NCI-H187 (cell line): ENCODE data around the gene ZYX.
"Not testable (repeated sequence)": the region's sequence is repeated elsewhere in the genome, so short reads cannot be mapped to it uniquely, and the experiment has no call there.

Source experiments
- DNase-seq, 2 experiments: peaks; one replicate each; lab custom pipeline; 2025; lab: John Stamatoyannopoulos, UW

The ZYX gene

DNA sequence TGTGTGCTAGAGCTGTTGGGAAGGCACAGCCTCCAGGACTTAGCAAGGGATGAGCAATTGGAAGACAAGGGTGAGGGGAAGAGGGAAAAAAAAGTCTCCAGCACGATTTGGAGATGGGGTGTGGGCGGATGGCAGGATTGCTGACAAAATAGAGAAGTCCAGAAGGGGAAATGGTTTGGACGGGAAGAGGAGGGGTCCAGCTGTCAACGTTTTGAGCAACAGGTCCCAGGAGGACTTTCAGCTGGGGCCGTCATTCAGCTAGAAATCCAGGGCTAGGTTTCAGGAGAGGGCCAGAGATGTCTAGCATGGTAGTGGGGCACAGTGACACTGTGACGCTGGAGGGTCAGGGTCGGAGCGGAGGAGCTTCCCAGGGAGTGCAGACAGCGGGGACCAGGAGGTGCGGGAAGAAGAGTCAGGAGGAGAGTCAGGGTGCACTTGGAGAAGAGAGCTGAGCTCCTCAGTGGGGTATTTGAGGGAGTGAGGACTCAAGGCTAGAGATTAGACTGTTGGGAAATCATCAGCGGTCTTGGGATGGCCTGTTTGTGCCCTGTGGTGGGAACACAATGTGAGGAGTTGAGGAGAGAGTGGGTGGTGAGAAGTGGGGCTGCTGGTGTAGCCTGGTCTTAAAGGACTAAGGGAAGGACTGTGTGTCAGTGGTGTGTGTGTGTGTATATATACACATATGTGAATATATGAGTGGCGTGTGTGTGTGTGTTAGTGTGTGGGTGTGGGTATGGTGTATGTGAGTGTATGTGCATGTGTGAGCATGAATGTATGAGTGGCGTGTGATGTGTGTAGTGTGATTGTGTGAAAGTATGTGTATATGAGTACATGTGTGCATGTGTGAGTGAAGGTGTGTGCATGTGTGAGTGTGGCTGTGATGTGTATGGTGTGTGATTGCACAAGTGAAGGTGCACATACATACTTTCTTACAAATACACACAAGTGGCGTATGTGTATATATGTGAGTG lies 3.8 kb downstream of the ZYX start:
- no peak for DNase-seq

DNA sequence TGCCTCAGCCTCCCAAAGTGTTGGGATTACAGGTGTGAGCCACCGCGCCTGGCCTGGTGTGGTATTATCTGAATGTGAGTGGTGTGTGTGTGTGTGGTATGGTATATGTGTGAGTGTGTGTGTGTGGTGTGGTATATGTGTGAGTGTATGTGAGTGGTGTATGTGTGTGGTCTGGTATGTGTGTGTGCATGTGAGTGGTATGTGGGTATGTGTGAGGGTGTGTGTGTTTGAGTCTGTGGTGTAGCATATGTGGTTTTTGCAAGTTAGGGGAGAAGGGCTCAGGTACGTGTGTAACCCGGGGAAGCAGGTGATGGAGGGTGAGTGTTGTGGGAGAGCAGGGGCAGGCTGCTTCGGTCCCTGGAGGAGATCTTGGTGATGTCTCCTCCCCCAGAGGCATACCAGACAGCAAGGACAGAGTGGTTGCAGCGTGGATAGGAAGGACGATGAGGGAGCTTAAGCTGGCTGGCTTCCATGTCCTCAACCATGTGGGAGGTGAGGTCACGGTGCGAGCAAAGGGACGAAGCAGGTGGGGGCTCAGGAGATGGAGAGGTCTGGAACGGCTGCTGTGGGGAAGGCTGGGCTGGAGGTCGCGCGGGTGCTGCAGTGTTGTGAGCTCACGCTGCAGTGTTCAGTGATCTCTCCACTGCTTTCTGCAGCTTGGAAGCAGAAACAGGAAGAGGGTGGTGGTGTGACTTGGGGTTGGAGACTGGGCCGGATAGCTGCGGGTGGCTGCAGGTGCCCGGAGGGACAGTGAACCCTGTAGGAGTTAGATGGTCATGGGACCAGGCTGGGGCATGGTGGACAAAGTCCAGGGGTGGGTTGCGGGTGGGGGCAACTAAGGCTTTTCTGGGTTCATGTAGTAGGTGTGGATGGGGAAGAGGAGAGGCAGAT lies 5.0 kb downstream of the ZYX start:
- DNase-seq, result no peak

DNA sequence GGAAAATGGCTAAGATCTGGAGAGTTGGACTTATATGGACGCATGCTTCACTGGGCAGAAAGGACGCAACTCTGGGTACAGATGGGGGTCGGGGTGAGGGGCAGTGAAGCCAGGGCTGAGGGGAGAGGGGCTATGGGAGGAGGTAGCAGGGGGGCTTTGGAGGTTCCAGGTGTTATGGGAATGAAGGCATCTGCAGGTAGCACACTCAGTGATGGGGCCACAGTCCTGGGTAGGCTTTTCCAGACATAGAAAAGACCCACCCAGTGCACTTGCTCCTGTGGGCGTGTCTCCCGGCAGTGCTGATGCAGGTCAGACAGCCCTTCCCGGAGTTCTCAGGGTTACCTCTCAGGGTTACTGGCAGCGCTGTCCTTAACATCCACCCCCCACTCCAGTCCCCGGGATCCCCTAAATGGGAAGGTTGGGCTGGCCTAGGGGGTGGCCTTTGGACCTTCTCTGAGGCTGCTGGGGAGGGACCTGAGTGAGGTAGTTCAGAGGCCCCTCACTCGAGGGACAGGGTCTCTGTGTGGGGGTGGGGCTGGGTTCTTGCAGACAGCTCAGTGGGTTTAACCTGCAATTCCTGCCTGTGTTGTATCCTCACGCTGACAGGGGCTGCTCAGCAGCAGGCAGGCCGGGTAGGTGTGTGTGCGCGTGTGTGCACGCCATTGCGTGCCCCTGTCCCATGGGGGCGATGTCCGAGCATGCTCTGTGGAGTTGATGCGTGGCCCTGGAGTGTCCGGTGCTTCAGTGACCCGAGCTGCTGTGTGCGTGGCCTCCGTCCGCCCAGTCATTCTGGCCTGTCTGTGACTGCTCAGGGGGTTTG lies 6.2 kb downstream of the ZYX start:
- no peak for DNase-seq

DNA sequence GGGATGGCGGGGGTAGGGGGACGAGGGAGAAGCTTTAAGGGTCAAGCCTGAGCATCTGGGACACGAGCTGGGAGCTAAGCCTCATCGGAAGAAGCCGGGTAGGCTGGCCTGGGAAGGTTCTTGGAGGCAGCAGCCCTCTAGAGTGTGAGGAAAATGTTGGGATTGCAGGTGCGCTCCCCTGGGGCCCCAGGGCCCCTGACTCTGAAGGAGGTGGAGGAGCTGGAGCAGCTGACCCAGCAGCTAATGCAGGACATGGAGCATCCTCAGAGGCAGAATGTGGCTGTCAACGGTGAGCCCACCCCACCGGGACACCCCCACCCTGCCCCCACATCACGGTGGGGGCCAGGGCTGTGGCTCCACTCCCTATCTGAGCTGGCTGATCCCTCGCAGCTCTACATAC lies 6.9 kb downstream of the ZYX start:
- DNase-seq, result no peak

DNA sequence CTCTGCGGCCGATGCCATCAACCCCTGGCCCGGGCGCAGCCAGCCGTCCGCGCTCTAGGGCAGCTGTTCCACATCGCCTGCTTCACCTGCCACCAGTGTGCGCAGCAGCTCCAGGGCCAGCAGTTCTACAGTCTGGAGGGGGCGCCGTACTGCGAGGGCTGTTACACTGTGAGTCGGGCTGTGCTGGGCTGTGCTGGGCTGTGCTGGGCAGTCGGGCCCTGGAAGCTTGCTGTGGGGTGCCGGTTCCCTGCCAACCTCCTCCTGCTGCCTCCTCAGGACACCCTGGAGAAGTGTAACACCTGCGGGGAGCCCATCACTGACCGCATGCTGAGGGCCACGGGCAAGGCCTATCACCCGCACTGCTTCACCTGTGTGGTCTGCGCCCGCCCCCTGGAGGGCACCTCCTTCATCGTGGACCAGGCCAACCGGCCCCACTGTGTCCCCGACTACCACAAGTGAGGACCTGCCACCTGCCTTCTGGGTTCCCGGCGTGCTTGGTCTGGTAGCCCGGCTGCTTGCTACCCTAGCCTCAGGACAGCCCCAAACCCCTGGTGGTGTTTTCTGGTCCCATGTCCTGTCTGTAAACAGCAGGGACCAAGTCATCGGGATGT lies 7.5 kb downstream of the ZYX start:
- DNase-seq, result no peak

DNA sequence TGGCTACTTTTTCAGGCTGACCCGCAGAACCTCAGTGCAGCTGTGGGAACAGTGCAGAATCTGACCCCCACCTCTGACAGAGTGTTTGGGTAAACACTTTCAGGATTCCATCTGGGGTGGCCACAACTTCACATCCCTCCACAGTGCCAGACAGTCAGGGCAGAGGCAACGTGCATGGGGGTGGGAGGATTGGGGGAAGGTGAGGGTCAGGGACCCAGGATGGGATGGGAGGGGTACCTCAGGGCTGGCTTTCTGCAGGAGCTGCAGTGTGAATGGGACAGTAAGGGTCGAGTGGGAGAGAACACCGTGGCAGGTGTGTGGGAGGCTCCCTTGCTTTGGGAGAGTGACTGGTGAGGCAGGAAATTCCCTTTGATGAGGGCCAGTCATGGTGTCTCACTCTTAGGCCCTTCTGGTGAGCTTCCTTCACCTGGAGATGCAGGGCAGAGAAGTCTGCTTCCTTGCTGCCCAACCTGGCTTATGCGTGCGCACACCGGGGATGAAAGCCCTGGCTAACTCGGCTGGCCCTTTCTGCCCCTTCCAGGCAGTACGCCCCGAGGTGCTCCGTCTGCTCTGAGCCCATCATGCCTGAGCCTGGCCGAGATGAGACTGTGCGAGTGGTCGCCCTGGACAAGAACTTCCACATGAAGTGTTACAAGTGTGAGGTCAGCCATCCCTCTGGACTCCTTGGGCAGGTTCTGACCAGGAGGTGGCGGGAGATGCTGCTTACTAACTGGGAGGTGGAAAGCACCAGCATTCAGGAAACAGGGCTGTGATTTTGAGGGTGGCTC lies 8.4 kb downstream of the ZYX start:
- DNase-seq, result no peak

DNA sequence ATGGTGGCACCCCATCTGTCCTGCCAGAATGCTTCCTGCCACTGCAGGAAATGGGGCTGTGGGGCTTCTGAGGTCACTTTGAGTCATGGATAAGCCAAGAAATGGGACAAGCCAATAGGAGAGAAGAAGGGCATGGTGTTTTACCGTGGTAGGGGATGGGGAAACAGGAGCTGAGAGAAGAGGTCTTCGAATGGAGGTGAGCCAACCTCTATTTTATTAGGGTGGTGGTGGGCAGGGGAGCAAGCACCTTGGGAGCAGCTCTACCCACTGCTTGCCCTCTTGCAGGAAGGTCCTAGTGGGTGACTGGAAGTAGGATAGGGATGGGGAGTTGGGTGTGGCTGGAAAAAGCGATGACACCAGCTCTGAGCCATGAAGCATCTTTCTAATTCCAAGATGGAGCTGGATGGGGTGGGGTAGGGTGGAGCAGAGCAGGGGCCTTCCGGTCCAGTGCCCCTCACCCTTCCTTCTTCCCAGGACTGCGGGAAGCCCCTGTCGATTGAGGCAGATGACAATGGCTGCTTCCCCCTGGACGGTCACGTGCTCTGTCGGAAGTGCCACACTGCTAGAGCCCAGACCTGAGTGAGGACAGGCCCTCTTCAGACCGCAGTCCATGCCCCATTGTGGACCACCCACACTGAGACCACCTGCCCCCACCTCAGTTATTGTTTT lies 9.1 kb downstream of the ZYX start:
- no peak for DNase-seq

DNA sequence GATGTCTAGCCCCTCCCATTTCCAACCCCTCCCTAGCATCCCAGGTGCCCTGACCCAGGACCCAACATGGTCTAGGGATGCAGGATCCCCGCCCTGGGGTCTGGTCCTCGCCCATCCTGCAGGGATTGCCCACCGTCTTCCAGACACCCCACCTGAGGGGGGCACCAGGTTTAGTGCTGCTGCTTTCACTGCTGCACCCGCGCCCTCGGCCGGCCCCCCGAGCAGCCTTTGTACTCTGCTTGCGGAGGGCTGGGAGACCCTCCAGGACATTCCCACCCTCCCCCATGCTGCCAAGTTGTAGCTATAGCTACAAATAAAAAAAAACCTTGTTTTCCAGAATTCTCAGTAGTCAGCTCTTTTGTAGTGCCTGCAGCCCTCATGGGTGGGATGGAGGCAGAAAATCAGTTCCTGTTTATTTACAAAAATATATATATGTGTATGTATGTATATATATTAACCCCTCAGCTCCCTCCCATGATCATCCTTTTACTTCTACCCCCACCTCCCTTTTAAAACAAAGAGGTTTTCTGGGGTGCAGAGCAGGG lies 9.7 kb downstream of the ZYX start:
- DNase-seq, result no peak

DNA sequence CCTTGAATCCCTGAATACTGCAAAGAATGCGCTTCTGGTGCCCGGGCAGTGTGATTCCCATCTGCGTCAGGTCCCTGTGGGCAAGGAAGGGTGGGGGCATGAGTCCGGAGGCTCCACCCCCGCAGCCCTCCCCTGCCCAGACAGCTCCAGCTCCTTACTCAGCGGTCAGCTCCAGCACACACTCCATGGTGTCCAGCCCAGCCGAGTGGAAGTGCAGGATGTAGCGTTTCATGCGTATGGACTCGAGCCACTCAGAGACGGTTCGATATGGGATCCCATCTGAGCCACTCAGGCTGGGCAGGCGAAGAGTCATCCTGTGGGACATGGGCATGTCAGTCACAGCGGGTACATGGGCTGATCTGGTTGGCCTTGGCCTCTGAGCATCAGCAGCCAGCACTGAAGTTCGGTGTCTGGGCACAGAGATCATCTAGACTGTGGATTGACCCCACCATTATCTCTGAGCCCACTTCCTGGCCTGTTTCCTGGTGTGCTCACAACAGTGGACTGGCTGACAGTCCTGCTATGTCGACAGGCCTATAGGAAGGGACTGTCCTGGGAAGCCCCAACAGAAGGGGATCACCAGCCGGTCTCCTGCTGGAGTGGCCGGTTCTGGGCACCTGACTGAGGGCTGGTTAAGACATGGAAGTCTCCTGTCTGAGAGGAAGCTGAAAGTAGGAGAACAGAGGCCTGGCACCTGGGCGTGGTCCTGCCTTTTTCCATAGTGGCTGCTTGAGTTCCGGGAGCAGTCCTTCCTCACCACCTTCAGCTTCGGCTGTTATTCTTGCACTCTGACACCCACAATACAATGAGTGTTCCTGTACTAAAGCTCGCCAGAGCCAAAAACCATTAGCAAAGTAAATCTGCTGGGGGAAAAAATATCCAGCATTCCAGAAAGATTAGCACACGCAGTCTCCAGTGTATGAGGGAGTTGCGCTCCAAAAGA lies 10.6 kb downstream of the ZYX start:
- DNase-seq, result no peak

DNA sequence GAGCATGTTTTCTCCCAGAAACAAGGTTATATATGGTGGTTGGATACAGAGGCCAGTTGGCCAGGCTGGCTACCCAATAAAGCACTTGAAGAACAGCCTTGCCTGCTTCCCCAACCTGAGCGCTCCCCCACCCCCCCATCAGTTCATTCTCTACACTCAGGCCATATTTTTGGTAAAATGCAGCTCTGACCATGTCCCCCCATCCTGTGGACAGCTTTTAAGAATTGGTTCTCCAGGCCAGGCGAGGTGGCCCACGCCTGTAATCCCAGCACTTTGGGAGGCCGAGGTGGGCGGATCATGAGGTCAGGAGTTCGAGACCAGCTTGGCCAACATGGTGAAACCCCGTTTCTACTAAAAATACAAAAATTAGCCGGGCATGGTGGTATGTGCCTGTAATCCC lies 11.3 kb downstream of the ZYX start:
- DNase-seq, result not testable (repeated sequence)

DNA sequence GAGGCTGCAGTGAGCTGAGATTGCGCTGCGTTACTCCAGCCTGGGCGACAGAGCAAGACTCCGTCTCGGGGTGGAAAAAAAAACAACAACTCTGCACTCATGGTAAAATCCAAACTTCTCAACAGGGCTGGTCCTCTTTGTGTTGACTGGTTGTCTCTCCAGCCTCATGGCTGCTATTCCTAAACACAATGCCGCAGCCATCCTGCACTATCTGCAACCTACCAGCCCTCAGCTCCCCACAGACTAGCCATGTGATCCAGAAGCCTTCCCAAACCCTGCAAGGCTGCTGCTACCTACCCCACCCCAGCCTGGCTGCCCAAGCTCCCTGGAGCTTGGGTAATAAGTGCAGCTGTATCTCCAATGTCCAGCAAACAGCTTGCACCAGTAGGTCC lies 11.7 kb downstream of the ZYX start:
- no peak for DNase-seq

DNA sequence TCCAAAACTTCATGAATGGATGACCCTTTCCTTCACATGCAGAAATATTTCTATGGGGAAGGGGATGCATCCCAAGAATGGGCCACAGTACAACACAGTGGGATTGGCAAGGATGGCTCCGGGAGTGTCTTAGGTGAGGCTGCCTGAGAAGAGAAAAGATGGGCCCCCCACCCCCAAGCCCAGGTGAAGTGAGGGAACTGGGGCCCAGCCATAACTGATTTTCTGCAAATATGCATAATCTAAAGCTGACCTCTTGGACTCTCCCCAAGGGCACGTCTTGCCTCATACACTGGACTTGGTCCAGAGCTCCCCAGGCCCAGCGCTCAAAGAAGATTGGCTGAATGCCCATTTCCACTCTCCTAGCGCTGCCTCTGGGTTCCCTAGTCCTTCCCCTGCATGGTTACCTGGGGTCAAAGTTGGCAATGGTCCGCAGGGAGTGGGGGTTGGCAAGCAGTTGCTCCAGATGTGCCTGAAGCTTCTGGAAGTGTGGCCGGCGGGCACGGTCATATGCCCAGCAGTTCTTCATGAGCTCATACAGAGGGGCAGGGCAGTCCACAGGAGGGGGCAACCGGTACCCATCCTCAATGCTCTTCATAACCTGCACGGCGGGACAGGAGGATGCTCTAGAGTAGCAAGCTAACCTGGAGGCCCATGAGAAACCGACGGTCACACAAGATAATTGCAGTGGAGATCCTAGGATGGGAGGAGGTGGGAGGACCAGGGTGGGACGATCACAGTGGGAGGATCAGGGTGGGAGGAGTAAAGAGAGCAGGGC lies 12.3 kb downstream of the ZYX start:
- no peak for DNase-seq

DNA sequence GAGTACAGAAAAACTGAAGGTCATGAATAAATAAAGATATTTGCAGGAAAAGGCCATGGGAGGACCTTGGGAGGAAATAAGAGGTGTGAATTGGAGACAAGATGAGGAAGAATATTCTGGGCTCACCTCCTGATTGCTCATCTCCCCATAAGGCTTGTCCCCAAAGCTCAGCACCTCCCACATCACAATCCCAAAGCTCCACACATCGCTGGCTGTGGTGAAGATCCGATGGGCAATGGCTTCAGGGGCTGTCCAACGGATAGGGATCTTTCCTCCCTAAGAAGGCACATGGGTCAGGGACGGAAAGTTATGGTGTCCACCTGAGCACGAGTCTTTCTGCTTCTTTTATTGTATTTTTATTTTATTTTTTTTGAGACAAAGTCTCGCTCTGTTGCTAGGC lies 12.9 kb downstream of the ZYX start:
- no peak for DNase-seq

DNA sequence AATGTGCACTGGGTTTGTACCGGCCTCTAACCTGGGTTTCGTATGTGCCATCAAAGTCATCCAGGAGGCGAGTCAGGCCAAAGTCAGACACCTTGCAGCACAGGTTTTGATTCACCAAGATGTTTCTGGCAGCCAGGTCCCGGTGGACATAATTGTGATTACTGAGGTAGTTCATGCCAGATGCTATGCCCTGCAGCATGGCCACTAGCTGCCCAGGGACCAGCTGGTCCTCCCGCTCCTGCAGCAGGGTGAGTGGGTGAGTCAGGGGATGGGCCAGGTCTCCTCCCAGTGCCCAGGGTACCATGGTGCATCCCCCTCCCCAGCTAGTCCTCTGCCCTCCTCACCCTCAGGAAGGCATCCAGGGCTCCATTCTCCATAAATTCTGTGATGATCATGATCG lies 13.6 kb downstream of the ZYX start:
- DNase-seq, result no peak

DNA sequence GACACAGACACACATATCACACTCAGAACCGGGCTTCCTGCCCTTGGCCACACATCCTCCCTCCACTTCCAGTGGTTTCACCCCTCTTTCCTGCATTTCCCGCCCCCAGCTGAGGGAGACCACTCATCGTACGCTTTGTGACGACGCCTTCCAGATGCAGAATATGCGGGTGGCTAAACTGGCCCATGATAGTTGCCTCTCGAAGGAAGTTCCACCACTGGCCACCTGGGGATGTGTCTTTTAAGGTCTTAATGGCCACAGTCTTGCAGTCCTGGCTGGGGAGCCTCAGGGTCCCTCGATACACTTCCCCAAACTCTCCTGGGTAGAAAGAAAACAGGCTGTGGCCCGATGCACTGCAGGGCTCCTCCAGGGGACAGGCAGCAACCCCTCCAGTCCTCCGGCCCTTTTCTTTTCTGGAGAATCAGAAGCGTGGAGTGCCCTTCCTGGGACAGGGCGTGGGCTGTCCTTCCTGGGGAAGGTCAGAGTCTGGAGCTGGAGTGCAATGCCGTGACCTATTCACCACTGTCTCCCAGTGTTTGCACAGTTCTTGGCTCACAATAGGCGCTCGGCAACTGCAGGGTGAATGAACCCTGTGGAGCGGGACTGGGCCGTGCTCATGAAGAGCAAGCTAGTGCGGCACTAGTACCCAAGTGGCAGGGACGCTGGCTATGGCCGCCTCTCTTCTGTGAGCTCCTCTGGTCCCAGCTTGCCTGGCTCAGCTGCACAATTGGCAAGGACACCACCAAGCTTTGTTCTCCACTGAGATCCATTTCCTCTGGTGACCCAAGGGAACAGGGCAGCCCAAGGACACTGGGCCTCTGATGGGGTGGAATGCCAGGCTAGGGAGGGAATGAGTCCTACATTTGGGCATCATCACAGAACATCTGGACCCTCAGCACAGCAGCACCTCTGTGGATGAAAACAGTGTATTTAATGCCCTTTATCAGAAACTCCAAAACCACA lies 14.3 kb downstream of the ZYX start:
- no peak for DNase-seq

DNA sequence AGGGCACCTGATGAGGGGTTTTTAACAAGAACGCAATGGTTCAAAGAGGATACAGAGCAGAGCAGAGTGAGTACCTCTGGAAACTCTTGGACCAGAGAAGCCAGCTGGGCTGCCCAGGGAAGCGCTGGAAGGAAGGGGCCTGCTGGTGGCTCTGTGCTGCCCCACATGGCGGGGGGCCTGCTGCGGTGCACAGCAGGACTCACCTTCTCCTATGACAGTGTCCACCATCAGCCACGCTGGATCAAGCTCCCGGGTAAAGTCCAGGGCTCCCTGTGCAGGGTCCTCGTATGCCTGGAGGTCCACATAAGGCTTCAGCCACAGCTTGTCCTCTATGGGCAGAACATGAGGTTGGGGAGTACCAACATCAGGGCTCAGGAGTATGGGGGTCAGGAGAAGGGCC lies 15.0 kb downstream of the ZYX start:
- no peak for DNase-seq
